H1 (cell line): ENCODE data around the gene OSBPL2. TPM values are rescaled to one million over a fixed set of nuclear protein-coding genes. Genes with fewer than 3 reads are reported as not detected.

Experiments
- RNF2 ChIP-seq: fragments of 200-900, 300-1000 bp; sonication (generic); IDR thresholded peaks from 2 replicates; pipeline ENCODE4 v1.7.1; 2016; ENCODE audit warnings: borderline replicate concordance, low read depth, mild to moderate bottlenecking, antibody characterized with exemption, low read length; ENCODE audit not compliant: poor library complexity, severe bottlenecking; ENCODE audit errors: missing control alignments
- polyA plus RNA-seq, 7 experiments: library from polyadenylated mRNA; depleted of rRNA in 3 of 7; stranded (reverse) in 5 of 7; unstranded in 2 of 7; fragments of >200 nt in 5 of 7; fragments of 200-250 nt in 2 of 7; gene quantifications; 1 replicate in 5 of 7; 2 replicates in 1 of 7; 4 replicates in 1 of 7; pipeline versions ENCODE4 v1.2.1 to v1.2.3, GENCODE V29; 2011 to 2013; ENCODE audit warnings: missing spikeins in 2 of 7, mixed read lengths in 2 of 7
- total RNA-seq: library from RNA; stranded (reverse); fragmentation: NEBNext Ultra II Directional; extraction: Animal tissue kit (Norgen Biotek cat#: 25700); gene quantifications from 2 replicates; pipeline ENCODE4 v1.2.1, GENCODE V29; 2021

Gene OSBPL2
- total and polyA plus RNA-seq, 2 of the 8 experiments (the other 6 are each of a cell fraction or from before 2014, with no cell fraction given), result 11.7 to 42.4 TPM

DNA sequence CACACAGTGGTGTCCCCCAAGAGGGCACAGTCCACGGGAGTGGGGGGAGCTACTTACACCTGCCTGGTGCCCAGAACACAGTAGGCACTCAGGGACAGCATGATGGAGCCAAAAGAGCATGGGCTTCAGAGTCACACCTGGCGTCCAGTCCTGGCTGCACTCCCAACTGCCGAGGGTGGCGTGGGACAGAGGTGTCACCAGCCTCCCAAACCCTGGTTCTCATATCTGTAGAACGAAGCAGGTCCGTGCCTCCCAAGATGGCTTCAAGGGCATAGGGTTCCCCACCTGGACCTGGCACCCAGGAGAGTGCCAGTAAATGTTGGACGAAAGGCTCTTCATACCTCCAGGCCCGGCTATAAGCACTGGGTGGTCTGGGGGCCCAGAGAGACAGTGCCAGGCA lies 27.1 kb upstream of the OSBPL2 start (continued):
- TF ChIP-seq RNF2, result no peak
- TF ChIP-seq, all 59 proteins: peak for 0
